AG09309 (cell line): ENCODE data around the gene RTL10.
"Not testable (repeated sequence)": the region's sequence is repeated elsewhere in the genome, so short reads cannot be mapped to it uniquely, and the experiment has no call there.

ENCODE experiments used
- DNase-seq: peaks from one replicate; pipeline ENCODE4 v3.0.0-alpha.2; 2010; ENCODE audit warnings: low read depth
- H3K4me3 ChIP-seq: 2 replicates; pipeline ENCODE4 v1.5.1; 2011; ENCODE audit warnings: mild to moderate bottlenecking, low read depth, low read length, moderate library complexity; ENCODE audit not compliant: control insufficient read depth
- CTCF ChIP-seq: IDR thresholded peaks from 2 replicates; pipeline ENCODE4 v1.5.1; 2011; ENCODE audit warnings: mild to moderate bottlenecking, low read depth, low read length, inconsistent platforms; ENCODE audit not compliant: insufficient read depth, control insufficient read depth; ENCODE audit errors: missing control alignments

The RTL10 gene

GRCh38 chr22:19834599-19834998 is 20.1 kb downstream of the RTL10 start:
- no peak overlapping the region for H3K4me3 ChIP-seq
- TF ChIP-seq CTCF, result no peak
- no peak for DNase-seq

GRCh38 chr22:19833327-19833726 is 21.3 kb downstream of the RTL10 start:
- not testable (repeated sequence) for DNase-seq, H3K4me3 ChIP-seq

- DNase-seq, result no peak
- no peak overlapping the region for H3K4me3 ChIP-seq
- TF ChIP-seq CTCF, result no peak
Observed at GRCh38 chr22:19832476-19833108, 22.1 kb downstream of the RTL10 start.

GRCh38 chr22:19831979-19832378 is 22.7 kb downstream of the RTL10 start:
- DNase-seq, H3K4me3 ChIP-seq: not testable (repeated sequence)

- no peak for TF ChIP-seq CTCF
- H3K4me3 ChIP-seq, result no peak overlapping the region
- DNase-seq, result no peak
Observed at GRCh38 chr22:19831016-19831415, 23.7 kb downstream of the RTL10 start.

- DNase-seq, result no peak
- H3K4me3 ChIP-seq, result no peak overlapping the region
- no peak for TF ChIP-seq CTCF
Observed at GRCh38 chr22:19828035-19828401, 26.7 kb downstream of the RTL10 start.

GRCh38 chr22:19827341-19828034 is 27.2 kb downstream of the RTL10 start:
- no peak for DNase-seq
- no peak overlapping the region for H3K4me3 ChIP-seq
- no peak for TF ChIP-seq CTCF

GRCh38 chr22:19826619-19826950 is 28.1 kb downstream of the RTL10 start:
- TF ChIP-seq CTCF, result no peak
- DNase-seq, result no peak
- no peak overlapping the region for H3K4me3 ChIP-seq
